ENCODE results near the gene TCP11L1. TPM values are rescaled to one million over a fixed set of nuclear protein-coding genes. Genes with fewer than 3 reads are reported as not detected.

TCP11L1 gene
- total RNA-seq, 1 donor from 2014 or later: 42.0 TPM

DNA sequence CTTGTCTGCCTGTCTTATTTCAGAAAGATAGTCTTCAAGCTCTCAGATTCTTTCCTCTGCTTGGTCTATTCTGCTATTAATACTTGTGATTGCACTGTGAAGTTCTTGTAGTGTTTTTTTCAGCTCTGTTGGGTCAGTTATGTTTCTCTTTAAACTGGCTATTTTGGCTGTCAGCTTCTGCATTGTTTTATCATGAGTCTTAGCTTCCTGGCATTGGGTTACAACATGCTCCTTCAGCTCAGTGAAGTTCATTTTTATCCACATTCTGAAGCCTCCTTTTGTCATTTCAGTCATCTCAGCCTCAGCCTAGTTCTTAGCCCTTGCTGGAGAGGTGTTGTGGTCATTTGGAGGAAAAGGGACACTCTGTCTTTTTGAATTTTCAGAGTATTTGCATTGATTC lies 39.2 kb upstream of the TCP11L1 start:
- Mint-ChIP-seq H3K4me3 (ENCODE audit: unreplicated experiment) (no peak overlapping the region), H3K36me3 (ENCODE audit: unreplicated experiment) (peaks cover 15% of the 10 kb centered on the region), H3K27ac (ENCODE audit: unreplicated experiment) (no peak overlapping the region), H3K9me3 (ENCODE audit: unreplicated experiment) (peaks cover 2% of the 10 kb centered on the region), H3K4me1 (ENCODE audit: low read depth, unreplicated experiment) (no peaks in the 10 kb centered on the region), H3K27me3 (ENCODE audit: unreplicated experiment) (peaks cover 2% of the 10 kb centered on the region)
- TF ChIP-seq, protein P1, sequence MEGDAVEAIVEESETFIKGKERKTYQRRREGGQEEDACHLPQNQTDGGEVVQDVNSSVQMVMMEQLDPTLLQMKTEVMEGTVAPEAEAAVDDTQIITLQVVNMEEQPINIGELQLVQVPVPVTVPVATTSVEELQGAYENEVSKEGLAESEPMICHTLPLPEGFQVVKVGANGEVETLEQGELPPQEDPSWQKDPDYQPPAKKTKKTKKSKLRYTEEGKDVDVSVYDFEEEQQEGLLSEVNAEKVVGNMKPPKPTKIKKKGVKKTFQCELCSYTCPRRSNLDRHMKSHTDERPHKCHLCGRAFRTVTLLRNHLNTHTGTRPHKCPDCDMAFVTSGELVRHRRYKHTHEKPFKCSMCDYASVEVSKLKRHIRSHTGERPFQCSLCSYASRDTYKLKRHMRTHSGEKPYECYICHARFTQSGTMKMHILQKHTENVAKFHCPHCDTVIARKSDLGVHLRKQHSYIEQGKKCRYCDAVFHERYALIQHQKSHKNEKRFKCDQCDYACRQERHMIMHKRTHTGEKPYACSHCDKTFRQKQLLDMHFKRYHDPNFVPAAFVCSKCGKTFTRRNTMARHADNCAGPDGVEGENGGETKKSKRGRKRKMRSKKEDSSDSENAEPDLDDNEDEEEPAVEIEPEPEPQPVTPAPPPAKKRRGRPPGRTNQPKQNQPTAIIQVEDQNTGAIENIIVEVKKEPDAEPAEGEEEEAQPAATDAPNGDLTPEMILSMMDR (IDR thresholded peaks at IDR 0.05; ENCODE audit: partially characterized antibody, unreplicated experiment): no peak
- no peak for DNase-seq

DNA sequence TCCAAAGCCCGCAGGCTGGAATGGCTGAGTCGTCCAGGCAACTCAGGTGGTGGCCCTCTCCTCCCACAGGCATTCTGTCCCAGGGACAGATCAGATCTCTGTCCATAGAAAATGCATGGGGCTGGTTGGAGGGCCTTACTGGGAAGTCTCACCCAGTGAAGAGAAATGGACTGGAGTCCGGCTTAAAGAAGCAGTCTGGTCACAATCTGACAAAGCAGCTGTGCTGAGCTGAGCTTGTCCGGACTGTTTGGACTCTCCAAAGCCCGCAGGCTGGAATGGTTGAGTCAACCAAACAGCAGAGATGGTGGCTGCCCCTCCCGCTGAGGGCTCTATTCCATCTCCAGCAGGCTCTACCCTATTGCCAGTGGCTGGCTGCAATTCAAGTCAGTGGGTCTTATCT lies 38.1 kb upstream of the TCP11L1 start:
- TF ChIP-seq, protein P1 (IDR thresholded peaks at IDR 0.05; ENCODE audit: partially characterized antibody, unreplicated experiment): no peak
- peaks cover 15% of the 10 kb centered on the region for H3K36me3 Mint-ChIP-seq (ENCODE audit: unreplicated experiment)

DNA sequence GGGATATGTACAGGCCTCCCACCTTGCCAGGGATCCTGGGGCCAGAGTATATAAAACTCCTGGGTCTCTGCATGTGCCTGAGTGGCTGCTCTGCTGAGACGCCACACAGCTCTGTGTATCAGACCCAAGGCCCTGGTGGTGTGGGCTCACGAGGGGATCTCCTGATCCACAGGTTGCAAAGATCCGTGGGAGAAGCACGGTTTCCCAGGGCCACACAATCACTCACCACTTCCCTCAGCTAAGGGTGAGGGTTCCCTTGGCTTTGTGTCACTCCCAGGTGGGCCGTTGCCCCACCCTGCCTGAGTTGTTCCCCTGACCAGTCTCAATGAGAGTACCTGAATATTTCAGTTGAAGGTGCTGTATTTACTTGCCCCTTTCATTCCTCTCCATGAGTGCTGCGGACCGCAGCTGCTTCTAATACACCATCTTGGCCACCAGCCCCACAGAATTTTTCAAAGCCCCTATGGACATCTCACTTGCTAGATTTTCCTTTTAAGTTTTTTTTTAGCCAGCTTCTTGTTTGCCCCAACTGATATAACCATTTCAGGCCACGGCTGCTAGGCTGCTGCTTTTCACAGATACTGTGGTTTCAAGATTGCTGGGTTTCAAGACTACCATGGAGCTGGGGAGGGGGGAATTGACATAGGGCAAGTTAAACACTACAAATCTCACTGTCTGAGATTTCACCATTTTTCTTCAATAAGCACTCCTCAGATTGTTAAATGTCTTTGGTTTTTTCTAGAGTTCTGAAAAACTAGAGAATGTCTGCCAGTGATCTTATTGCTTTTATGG lies 37.4 kb upstream of the TCP11L1 start:
- Mint-ChIP-seq H3K36me3 (ENCODE audit: unreplicated experiment) (peaks cover 15% of the 10 kb centered on the region), H3K27ac (ENCODE audit: unreplicated experiment) (no peak overlapping the region), H3K4me3 (ENCODE audit: unreplicated experiment) (no peak overlapping the region), H3K27me3 (ENCODE audit: unreplicated experiment) (peaks cover 2% of the 10 kb centered on the region), H3K4me1 (ENCODE audit: low read depth, unreplicated experiment) (no peaks in the 10 kb centered on the region), H3K9me3 (ENCODE audit: unreplicated experiment) (peaks cover 5% of the 10 kb centered on the region)
- TF ChIP-seq, protein P1 (IDR thresholded peaks at IDR 0.05; ENCODE audit: partially characterized antibody, unreplicated experiment): no peak
- DNase-seq: no peak

More for the DNA sequence above, 38.1 kb upstream of the TCP11L1 start:
- Mint-ChIP-seq H3K27ac (ENCODE audit: unreplicated experiment) (no peak overlapping the region), H3K9me3 (ENCODE audit: unreplicated experiment) (peaks cover 5% of the 10 kb centered on the region), H3K27me3 (ENCODE audit: unreplicated experiment) (peaks cover 2% of the 10 kb centered on the region), H3K4me1 (ENCODE audit: low read depth, unreplicated experiment) (no peaks in the 10 kb centered on the region), H3K4me3 (ENCODE audit: unreplicated experiment) (no peak overlapping the region)
- no peak for DNase-seq

DNA sequence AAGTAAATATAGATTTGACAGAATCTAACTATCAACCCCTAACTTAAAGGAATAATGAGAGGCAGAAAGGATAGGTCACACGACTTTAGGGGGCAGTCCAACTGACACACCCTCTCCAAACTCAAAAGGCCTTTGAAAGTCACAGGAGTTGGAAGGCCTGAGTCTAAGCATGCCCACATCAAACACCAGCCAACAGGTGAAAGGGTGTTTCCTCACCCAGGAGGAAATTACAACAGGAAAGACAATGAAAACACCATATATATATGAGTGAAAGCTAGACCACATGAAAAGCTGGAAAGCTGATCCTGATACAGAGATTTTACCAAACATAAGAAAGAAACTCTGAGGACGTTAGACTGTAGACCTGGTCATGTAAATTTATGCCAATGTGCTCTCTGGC lies 34.2 kb upstream of the TCP11L1 start:
- no peak for DNase-seq
- H3K27ac Mint-ChIP-seq (ENCODE audit: unreplicated experiment): no peak overlapping the region
- peaks cover 7% of the 10 kb centered on the region for H3K9me3 Mint-ChIP-seq (ENCODE audit: unreplicated experiment)
- no peaks in the 10 kb centered on the region for H3K4me1 Mint-ChIP-seq (ENCODE audit: low read depth, unreplicated experiment)
- H3K36me3 Mint-ChIP-seq (ENCODE audit: unreplicated experiment): no peaks in the 10 kb centered on the region
- H3K27me3 Mint-ChIP-seq (ENCODE audit: unreplicated experiment): no peaks in the 10 kb centered on the region
- TF ChIP-seq, protein P1 (IDR thresholded peaks at IDR 0.05; ENCODE audit: partially characterized antibody, unreplicated experiment): no peak
- H3K4me3 Mint-ChIP-seq (ENCODE audit: unreplicated experiment): no peak overlapping the region

DNA sequence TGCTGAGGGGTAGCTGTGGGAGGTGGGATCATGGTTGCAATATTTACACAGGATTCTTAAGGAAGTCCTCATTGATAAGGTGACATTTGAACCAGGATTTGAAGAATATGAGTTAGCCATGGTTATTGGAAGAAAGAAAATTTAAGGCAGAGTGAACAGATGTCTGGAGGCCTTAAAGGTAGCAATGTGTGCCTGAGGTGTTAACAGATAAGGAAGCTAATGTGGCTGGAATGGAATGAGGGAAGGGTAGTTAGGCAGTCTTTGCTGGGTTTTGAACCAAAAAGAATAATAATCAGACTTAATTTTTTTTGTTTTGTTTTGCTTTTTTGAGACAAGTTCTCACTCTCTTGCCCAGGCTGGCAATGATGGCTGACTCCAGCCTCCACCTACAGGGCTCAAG lies 33.4 kb upstream of the TCP11L1 start:
- H3K4me3 Mint-ChIP-seq (ENCODE audit: unreplicated experiment): no peak overlapping the region
- H3K27me3 Mint-ChIP-seq (ENCODE audit: unreplicated experiment): no peaks in the 10 kb centered on the region
- H3K36me3 Mint-ChIP-seq (ENCODE audit: unreplicated experiment): no peaks in the 10 kb centered on the region
- DNase-seq: no peak
- no peak overlapping the region for H3K27ac Mint-ChIP-seq (ENCODE audit: unreplicated experiment)
- peaks cover 7% of the 10 kb centered on the region for H3K9me3 Mint-ChIP-seq (ENCODE audit: unreplicated experiment)
- H3K4me1 Mint-ChIP-seq (ENCODE audit: low read depth, unreplicated experiment): no peaks in the 10 kb centered on the region
- TF ChIP-seq, protein P1 (IDR thresholded peaks at IDR 0.05; ENCODE audit: partially characterized antibody, unreplicated experiment): no peak

All from glutamatergic neuron (in vitro differentiated cells).